A549 (cell line): ENCODE data around the gene CENPX. TPM values are rescaled to one million over a fixed set of nuclear protein-coding genes. Genes with fewer than 3 reads are reported as not detected.
"Not testable (repeated sequence)": the region's sequence is repeated elsewhere in the genome, so short reads cannot be mapped to it uniquely, and the experiment has no call there.

Experiments used
- ATAC-seq, 2 experiments: fragments of 200-7000 bp in 1 of 2; fragments of >200 bp in 1 of 2; cut with Nextera tagmentation in 1 of 2; cut with Tn5 transposase in 1 of 2; 3 replicates each; pipeline versions ENCODE4 v1.8.0 to v1.9.1; 2018 to 2020; ENCODE audit warnings: mild to moderate bottlenecking in 1 of 2, moderate library complexity in 1 of 2
- CTCF ChIA-PET: fragments of 300-600 bp; sonication (Branson Sonifier 250); formaldehyde crosslinking; extraction: SDS; loops from one replicate; lab custom pipeline; 2021; ENCODE audit warnings: antibody characterized with exemption, inconsistent platforms; lab: Yijun Ruan, JAX
- POLR2A ChIA-PET: fragments of 350-600 bp; formaldehyde crosslinking; extraction: SDS; loops from one replicate; lab custom pipeline; 2021; ENCODE audit warnings: antibody characterized with exemption, inconsistent platforms; lab: Yijun Ruan, JAX
- DNase-seq, 2 experiments: peaks; one replicate each; pipeline versions ENCODE4 v3.0.0 to v3.0.0-alpha.2; 2011 to 2016; ENCODE audit warnings: low read depth in 1 of 2, low spot score in 1 of 2
- FAIRE-seq: peaks from 2 replicates; lab custom pipeline; 2011; peaks lifted over from hg19 to GRCh38; lab: Jason Lieb, UNC
- H3K27ac ChIP-seq, 2 experiments: fragments of >200 bp; sonication (Bioruptor Twin); formaldehyde crosslinking; 3 replicates each; pipeline ENCODE4 v1.5.1; 2016 to 2017
- H3K4me1 ChIP-seq: fragments of >200 bp; sonication (Bioruptor Twin); formaldehyde crosslinking; 3 replicates; pipeline ENCODE4 v1.6.1; 2016
- H3K4me2 ChIP-seq: fragments of >200 bp; sonication (Bioruptor Twin); formaldehyde crosslinking; 3 replicates; pipeline ENCODE4 v1.6.1; 2016
- H3K4me3 ChIP-seq: fragments of >200 bp; sonication (Bioruptor Twin); formaldehyde crosslinking; 3 replicates; pipeline ENCODE4 v1.5.1; 2016
- H3K9me3 ChIP-seq: fragments of >200 bp; sonication (Bioruptor Twin); formaldehyde crosslinking; 3 replicates; pipeline ENCODE4 v1.6.1; 2016
- CBX2 ChIP-seq: fragments of 200-600 bp; sonication (generic); IDR thresholded peaks from 2 replicates; pipeline ENCODE4 v1.6.1; 2016; ENCODE audit warnings: low read depth, mild to moderate bottlenecking, borderline replicate concordance
- CBX8 ChIP-seq: fragments of 200-600 bp; sonication (generic); IDR thresholded peaks from 2 replicates; pipeline ENCODE4 v1.6.1; 2016
- CHD2 ChIP-seq: fragments of 150-350 bp; IDR thresholded peaks from 2 replicates; pipeline ENCODE4 v1.6.1; 2014; ENCODE audit warnings: low read length; ENCODE audit not compliant: partially characterized antibody
- CTCF ChIP-seq: fragments of >200 bp; sonication (Bioruptor Twin); formaldehyde crosslinking; IDR thresholded peaks from 3 replicates; pipeline ENCODE4 v1.5.1; 2016
- ELK1 ChIP-seq: fragments of 150-350 bp; IDR thresholded peaks from 2 replicates; pipeline ENCODE4 v1.6.1; 2014; ENCODE audit warnings: low read depth, mild to moderate bottlenecking, low read length
- ESRRA ChIP-seq: fragments of 150-350 bp; IDR thresholded peaks from 2 replicates; pipeline ENCODE4 v1.6.1; 2014; ENCODE audit warnings: mild to moderate bottlenecking, low read length, borderline replicate concordance
- FOSL2 ChIP-seq, 2 experiments: fragments of 450-650 bp in 1 of 2; fragments of >200 bp in 1 of 2; sonication (Bioruptor Twin) in 1 of 2; formaldehyde crosslinking; IDR thresholded peaks; 2 replicates each; pipeline versions ENCODE4 v1.5.0 to v1.6.1; 2016 to 2020; ENCODE audit warnings: mild to moderate bottlenecking in 1 of 2, moderate library complexity in 1 of 2
- FOXS1 ChIP-seq: fragments of 250-450 bp; sonication (Bioruptor Pico); IDR thresholded peaks from 2 replicates; pipeline ENCODE4 v1.5.0; 2020; ENCODE audit warnings: mild to moderate bottlenecking, moderate library complexity
- GATA3 ChIP-seq: IDR thresholded peaks from 2 replicates; pipeline ENCODE4 v1.6.1; 2012; ENCODE audit warnings: borderline replicate concordance
- HES2 ChIP-seq: fragments of >200 bp; sonication (Bioruptor Twin); formaldehyde crosslinking; IDR thresholded peaks from 2 replicates; pipeline ENCODE4 v1.6.1; 2016
- HOXB5 ChIP-seq: fragments of 250-450 bp; sonication (Bioruptor Pico); IDR thresholded peaks from 2 replicates; pipeline ENCODE4 v1.5.0; 2020; ENCODE audit warnings: mild to moderate bottlenecking, moderate library complexity
- KDM5A ChIP-seq: fragments of 200-600 bp; sonication (generic); IDR thresholded peaks from 2 replicates; pipeline ENCODE4 v1.6.1; 2016; ENCODE audit warnings: antibody characterized with exemption, mild to moderate bottlenecking
- MAX ChIP-seq: IDR thresholded peaks from 2 replicates; pipeline ENCODE4 v1.6.1; 2012
- NFE2L2 ChIP-seq: fragments of 150-350 bp; conservative IDR thresholded peaks from 2 replicates; pipeline ENCODE4 v1.6.1; 2014; ENCODE audit warnings: low read length
- NPAS2 ChIP-seq: fragments of 250-450 bp; sonication (Bioruptor Pico); IDR thresholded peaks from 2 replicates; pipeline ENCODE4 v1.8.0; 2022; ENCODE audit warnings: mild to moderate bottlenecking, moderate library complexity, borderline replicate concordance
- PBX3 ChIP-seq: IDR thresholded peaks from 2 replicates; pipeline ENCODE4 v1.6.1; 2012
- PHF8 ChIP-seq: fragments of 200-600 bp; sonication (generic); IDR thresholded peaks from 2 replicates; pipeline ENCODE4 v1.6.1; 2016; ENCODE audit warnings: low read depth, mild to moderate bottlenecking, antibody characterized with exemption, moderate library complexity, borderline replicate concordance
- RAD21 ChIP-seq, 2 experiments: fragments of >200 bp in 1 of 2; sonication (Bioruptor Twin) in 1 of 2; formaldehyde crosslinking in 1 of 2; IDR thresholded peaks in 1 of 2; conservative IDR thresholded peaks in 1 of 2; 2 replicates in 1 of 2; 3 replicates in 1 of 2; pipeline ENCODE4 v1.6.1; 2012 to 2018; ENCODE audit warnings: inconsistent platforms in 1 of 2
- RARB ChIP-seq: fragments of 250-450 bp; sonication (Bioruptor Pico); IDR thresholded peaks from 2 replicates; pipeline ENCODE4 v1.8.0; 2021; ENCODE audit warnings: mild to moderate bottlenecking, moderate library complexity
- RCOR1 ChIP-seq: fragments of 150-350 bp; IDR thresholded peaks from 2 replicates; pipeline ENCODE4 v1.6.1; 2014; ENCODE audit warnings: antibody characterized with exemption, low read length, low read depth
- RNF2 ChIP-seq: fragments of 200-600 bp; sonication (generic); IDR thresholded peaks from 2 replicates; pipeline ENCODE4 v1.6.1; 2016; ENCODE audit warnings: low read depth, mild to moderate bottlenecking, antibody characterized with exemption, moderate library complexity, borderline replicate concordance
- SREBF2 ChIP-seq: fragments of 450-650 bp; IDR thresholded peaks from 2 replicates; pipeline ENCODE4 v1.6.1; 2014; ENCODE audit warnings: mild to moderate bottlenecking, moderate library complexity
- TFCP2L1 ChIP-seq: fragments of 250-450 bp; sonication (Bioruptor Pico); IDR thresholded peaks from 2 replicates; pipeline ENCODE4 v1.5.0; 2021; ENCODE audit warnings: mild to moderate bottlenecking
- USF2 ChIP-seq: fragments of 450-650 bp; IDR thresholded peaks from 2 replicates; pipeline ENCODE4 v1.6.1; 2014; ENCODE audit warnings: antibody characterized with exemption
- ZNF302 ChIP-seq: fragments of 250-450 bp; sonication (Bioruptor Pico); IDR thresholded peaks from 2 replicates; pipeline ENCODE4 v1.9.0; 2021; ENCODE audit warnings: inconsistent platforms, mild to moderate bottlenecking, moderate library complexity
- whole genome bisulfite sequencing: methylation state at CpG from one replicate; pipeline ENCODE4 v1.1.6; 2017; ENCODE audit errors: missing lambda C conversion rate; 5-methylcytosine and 5-hydroxymethylcytosine counted together
- polyA plus RNA-seq, 4 experiments: library from polyadenylated mRNA; depleted of rRNA in 3 of 4; stranded (reverse); fragments of >200 nt; fragmentation: RNase III in 1 of 4; extraction: RNeasy Plus Mini Kit Qiagen cat#74134 plus additional on column Dnase treatment in 1 of 4; gene quantifications; 2 replicates in 3 of 4; 3 replicates in 1 of 4; pipeline ENCODE4 v1.2.3, GENCODE V29; 2011 to 2017

Gene CENPX
- polyA plus RNA-seq, 2 of the 4 experiments (the other 2 are of a cell fraction): 80.5 to 222 TPM

GRCh38 chr17:82041144-82041814 is 18.6 kb upstream of the CENPX start:
- no peak for FAIRE-seq
- Histone ChIP-seq H3K9me3 (no peaks in the 10 kb centered on the region), H3K4me2 (no peak overlapping the region), H3K27ac (no peak overlapping the region), H3K4me3 (no peak overlapping the region), H3K4me1 (peaks cover 8% of the 10 kb centered on the region; the same call in 2 of the 3 replicates)
- 76% methylated on average over 17 of the region's 17 CpGs for WGBS
- no peak for DNase-seq
- ChIA-PET POLR2A (no interaction called here), CTCF (interaction anchor here (0.6 to 5.2 kb wide), 7 partner anchors 8 to 165 kb away, joined by 3 to 59 read pairs (median 5); partner anchors contain the start of gene RAC3)
- no peak for ATAC-seq
- TF ChIP-seq RCOR1 (no peak), SREBF2 (no peak), ELK1 (no peak), ESRRA (no peak), CBX2 (no peak), HES2 (no peak), TFCP2L1 (CRISPR knock-in tag) (no peak), FOSL2 (IDR thresholded peaks at IDR 0.05) (no peak), FOSL2 (CRISPR knock-in tag; IDR thresholded peaks at IDR 0.05) (no peak), PBX3 (no peak), RNF2 (no peak), NFE2L2 (no peak), KDM5A (no peak), RAD21 (conservative IDR thresholded peaks at IDR 0.05 in 1 of 2, IDR thresholded peaks at IDR 0.05 in 1 of 2) (no peak)

- CTCF ChIA-PET: interaction anchor here (0.7 to 4.4 kb wide), 7 partner anchors 11 to 163 kb away, joined by 3 to 59 read pairs (median 4); partner anchors contain the start of gene RAC3
- WGBS: 80% methylated on average over 8 of the region's 8 CpGs
- no peak for ATAC-seq
- H3K4me3 ChIP-seq: no peak overlapping the region
- peaks cover 8% of the 10 kb centered on the region; the same call in 2 of the 3 replicates for H3K4me1 ChIP-seq
- TF ChIP-seq GATA3 (no peak), ZNF302 (CRISPR knock-in tag) (no peak), MAX (no peak), CTCF (no peak), RCOR1 (no peak), FOXS1 (CRISPR knock-in tag) (no peak), RARB (CRISPR knock-in tag) (no peak), NPAS2 (no peak), HOXB5 (no peak), CBX8 (no peak), PHF8 (no peak), USF2 (no peak), CHD2 (no peak)
- TF ChIP-seq, all 56 proteins: peak for 0
- DNase-seq (no peak), FAIRE-seq (no peak)
- no peak overlapping the region for H3K27ac ChIP-seq
- POLR2A ChIA-PET: no interaction called here
- H3K9me3 ChIP-seq: no peaks in the 10 kb centered on the region
- H3K4me2 ChIP-seq: no peak overlapping the region
Observed at GRCh38 chr17:82039695-82040299, 17.1 kb upstream of the CENPX start.

- not testable (repeated sequence) for FAIRE-seq
- CTCF ChIA-PET: interaction anchor here (0.7 to 4.4 kb wide), 10 partner anchors 10 to 133 kb away, joined by 3 to 59 read pairs (median 6); partner anchors contain the start of genes GPS1 and RAC3
- 82% methylated on average over 16 of the region's 16 CpGs for WGBS
Observed at GRCh38 chr17:82038796-82039409, 16.2 kb upstream of the CENPX start.

More at GRCh38 chr17:82038796-82039409, 16.2 kb upstream of the CENPX start:
- H3K4me1 ChIP-seq, H3K4me2 ChIP-seq, H3K9me3 ChIP-seq, POLR2A ChIA-PET, H3K27ac ChIP-seq, DNase-seq, ATAC-seq, H3K4me3 ChIP-seq: not testable (repeated sequence)
